Right atrium auricular region (tissue), 2 donors: ENCODE measurements around the gene ZNF550. TPM values are rescaled to one million over a fixed set of nuclear protein-coding genes. Genes with fewer than 3 reads are reported as not detected.
A peak's percentile ranks its signal among the peaks of the same experiment; 100 is the strongest.

Experiments used
- DNase-seq: peaks from one replicate; pipeline ENCODE4 v3.0.0-alpha.2; 2019; ENCODE audit warnings: low spot score
- H3K27ac ChIP-seq, 2 donors: fragments of 200-600 bp; sonication (generic); 1 replicate in 1 of 2; 2 replicates in 1 of 2; pipeline ENCODE4 v1.5.1; 2016 to 2019
- H3K27me3 ChIP-seq, 2 donors: fragments of 200-600 bp; sonication (generic); one replicate each; pipeline versions ENCODE4 v1.5.1 to v1.6.0; 2017 to 2019
- H3K36me3 ChIP-seq: fragments of 200-600 bp; sonication (generic); one replicate; pipeline ENCODE4 v1.5.1; 2016
- H3K4me1 ChIP-seq, 2 donors: fragments of 200-600 bp; sonication (generic); one replicate each; pipeline versions ENCODE4 v1.5.1 to v1.6.0; 2017 to 2019
- H3K4me3 ChIP-seq, 2 donors: fragments of 200-600 bp; sonication (generic); 1 replicate in 1 of 2; 2 replicates in 1 of 2; pipeline ENCODE4 v1.5.1; 2017 to 2019; ENCODE audit warnings: mild to moderate bottlenecking in 1 of 2, moderate library complexity in 1 of 2
- H3K9me3 ChIP-seq, 2 donors: fragments of 200-600 bp; sonication (generic); one replicate each; pipeline ENCODE4 v1.5.1; 2019
- total RNA-seq, 2 donors: library from RNA; depleted of rRNA; stranded (reverse); fragments of >200 nt; gene quantifications; one replicate each; pipeline ENCODE4 v1.1.0, GENCODE V29; 2016
- TF ChIP-seq, protein P1 (sequence below), 2 donors: fragments of 200-600 bp; sonication (generic); IDR thresholded peaks; one replicate each; pipeline ENCODE4 v1.5.1; 2019; ENCODE audit warnings: antibody characterized with exemption in 2 of 2

Gene ZNF550
- total RNA-seq, 2 donors from 2014 or later = 4.6 to 5.2 TPM

DNA sequence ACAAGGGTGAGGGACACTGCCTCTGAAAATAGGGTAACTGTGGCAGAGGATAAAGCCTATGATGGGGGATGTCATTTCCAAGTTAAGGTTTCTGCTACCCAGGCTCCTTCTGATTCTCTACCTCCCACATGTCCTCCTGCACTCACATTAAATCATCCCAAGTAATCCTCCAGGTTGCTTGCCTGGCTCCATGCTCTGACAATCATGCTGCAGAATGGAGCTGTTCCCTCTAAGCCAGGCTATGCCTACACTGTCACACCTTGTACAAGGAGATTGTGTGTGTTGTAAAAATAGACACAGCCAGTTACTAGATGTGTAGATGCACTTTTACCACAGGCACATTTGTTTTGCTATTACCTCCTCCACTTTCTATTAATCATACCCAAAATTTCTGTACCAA lies 11.0 kb upstream of the ZNF550 start:
- Histone ChIP-seq H3K36me3 (peaks cover 44% of the 10 kb centered on the region), H3K4me1 (no peaks in the 10 kb centered on the region), H3K27ac (no peak overlapping the region), H3K27me3 (no peaks in the 10 kb centered on the region), H3K4me3 (no peak overlapping the region), H3K9me3 (peaks cover 36 to 90% of the 10 kb centered on the region in 2 donors)
- no peak for DNase-seq
- TF ChIP-seq, protein P1, sequence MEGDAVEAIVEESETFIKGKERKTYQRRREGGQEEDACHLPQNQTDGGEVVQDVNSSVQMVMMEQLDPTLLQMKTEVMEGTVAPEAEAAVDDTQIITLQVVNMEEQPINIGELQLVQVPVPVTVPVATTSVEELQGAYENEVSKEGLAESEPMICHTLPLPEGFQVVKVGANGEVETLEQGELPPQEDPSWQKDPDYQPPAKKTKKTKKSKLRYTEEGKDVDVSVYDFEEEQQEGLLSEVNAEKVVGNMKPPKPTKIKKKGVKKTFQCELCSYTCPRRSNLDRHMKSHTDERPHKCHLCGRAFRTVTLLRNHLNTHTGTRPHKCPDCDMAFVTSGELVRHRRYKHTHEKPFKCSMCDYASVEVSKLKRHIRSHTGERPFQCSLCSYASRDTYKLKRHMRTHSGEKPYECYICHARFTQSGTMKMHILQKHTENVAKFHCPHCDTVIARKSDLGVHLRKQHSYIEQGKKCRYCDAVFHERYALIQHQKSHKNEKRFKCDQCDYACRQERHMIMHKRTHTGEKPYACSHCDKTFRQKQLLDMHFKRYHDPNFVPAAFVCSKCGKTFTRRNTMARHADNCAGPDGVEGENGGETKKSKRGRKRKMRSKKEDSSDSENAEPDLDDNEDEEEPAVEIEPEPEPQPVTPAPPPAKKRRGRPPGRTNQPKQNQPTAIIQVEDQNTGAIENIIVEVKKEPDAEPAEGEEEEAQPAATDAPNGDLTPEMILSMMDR (IDR thresholded peaks at IDR 0.05) = no peak

DNA sequence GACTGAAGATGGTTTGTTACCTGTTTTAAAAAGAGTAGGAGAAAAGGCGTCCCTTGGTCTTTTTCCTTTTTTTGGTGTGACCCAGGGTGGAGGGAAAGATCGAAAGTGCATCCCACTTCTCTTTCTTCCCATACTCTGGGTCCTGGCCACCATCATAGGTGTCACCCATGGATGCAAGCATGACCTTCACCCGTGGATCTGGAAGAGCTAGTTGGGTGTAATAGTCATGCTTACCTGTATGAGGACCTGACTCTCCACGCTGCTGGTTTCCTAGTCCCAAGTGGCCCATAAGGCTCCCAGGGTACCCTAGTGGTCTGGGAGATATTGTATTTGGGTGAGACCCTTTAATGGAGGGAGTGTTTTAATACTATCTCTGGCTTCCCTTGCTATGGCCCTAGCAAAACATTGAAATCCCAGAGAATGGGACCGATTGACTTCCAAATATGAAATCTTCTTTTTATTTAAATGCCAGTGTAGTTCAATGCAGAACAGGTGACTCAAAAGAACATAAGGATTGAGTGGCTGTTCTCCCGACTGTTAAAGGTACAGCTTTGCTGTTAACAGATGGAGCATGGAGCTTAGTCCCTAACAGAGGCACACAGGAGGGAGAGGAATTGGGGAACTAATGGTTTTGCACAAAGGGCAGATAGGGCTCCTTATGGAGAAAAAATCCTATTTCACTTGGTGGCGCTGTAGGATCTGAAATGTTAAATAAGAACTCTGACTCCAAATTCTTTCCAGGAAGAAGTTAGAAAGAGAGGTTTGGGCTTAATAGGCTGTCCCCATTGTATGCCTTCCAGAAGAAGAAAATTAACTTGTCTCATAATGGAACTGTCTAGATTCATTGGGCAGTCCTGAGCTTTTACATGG lies 7.0 kb upstream of the ZNF550 start:
- H3K4me1 ChIP-seq = no peaks in the 10 kb centered on the region
- H3K36me3 ChIP-seq = peaks cover 3% of the 10 kb centered on the region
- TF ChIP-seq, protein P1 (IDR thresholded peaks at IDR 0.05) = no peak
- H3K4me3 ChIP-seq = no peak overlapping the region
- no peaks in the 10 kb centered on the region for H3K27me3 ChIP-seq
- H3K9me3 ChIP-seq = peaks cover 21 to 75% of the 10 kb centered on the region in 2 donors
- no peak overlapping the region for H3K27ac ChIP-seq
- no peak for DNase-seq

DNA sequence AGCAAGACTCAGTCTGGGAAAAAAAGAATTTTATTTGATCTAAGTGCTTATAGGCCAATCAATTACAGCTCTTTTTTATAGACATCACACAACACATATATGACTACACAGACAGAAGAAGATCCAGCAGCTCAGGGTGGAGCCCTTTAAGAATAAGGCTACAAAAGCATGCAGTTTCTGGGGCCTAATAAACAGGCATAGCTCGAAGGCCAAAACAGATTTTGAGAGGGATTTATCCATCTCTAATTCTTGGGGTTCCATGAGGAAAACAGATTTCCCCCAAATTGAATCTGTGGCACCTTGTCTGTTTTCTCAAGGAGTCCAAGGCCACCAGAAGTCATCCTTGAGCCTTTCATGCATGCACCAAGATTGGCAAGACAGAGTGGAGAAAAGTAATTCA lies 3.9 kb upstream of the ZNF550 start:
- Histone ChIP-seq H3K36me3 (no peaks in the 10 kb centered on the region), H3K27ac (no peak overlapping the region), H3K27me3 (no peaks in the 10 kb centered on the region), H3K9me3 (peaks cover 17 to 46% of the 10 kb centered on the region in 2 donors), H3K4me1 (peaks cover 0 to 13% of the 10 kb centered on the region in 2 donors), H3K4me3 (no peak overlapping the region)
- TF ChIP-seq, protein P1 (IDR thresholded peaks at IDR 0.05) = no peak
- DNase-seq = no peak

DNA sequence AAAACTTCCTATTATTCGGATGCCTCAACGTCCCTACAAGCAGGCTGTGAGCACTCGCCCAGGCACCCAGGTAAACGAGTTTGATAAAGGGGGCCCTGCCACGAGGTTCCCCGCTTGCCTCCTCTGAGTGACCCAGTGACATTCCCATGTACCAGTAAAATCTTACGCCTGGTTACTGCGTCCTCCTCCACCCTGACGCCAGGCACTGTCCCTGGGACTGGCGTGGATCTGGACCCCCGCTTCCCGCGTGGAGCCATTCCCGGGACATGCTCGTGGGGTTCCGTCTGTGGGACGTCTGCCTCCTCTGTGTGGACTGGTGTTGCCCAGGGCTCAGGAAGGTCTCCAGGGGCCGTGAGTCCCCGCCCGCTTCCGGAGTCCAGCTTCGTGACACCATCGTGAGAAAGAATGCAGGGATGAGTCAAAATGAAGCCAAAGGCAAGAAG lies 407 bp upstream of the ZNF550 start:
- TF ChIP-seq, protein P1 (IDR thresholded peaks at IDR 0.05) = no peak
- no peaks in the 10 kb centered on the region for H3K27me3 ChIP-seq
- peak overlapping the region; percentile 82 to 85 for H3K27ac ChIP-seq
- peaks cover 0 to 23% of the 10 kb centered on the region in 2 donors for H3K4me1 ChIP-seq
- peaks cover 0 to 20% of the 10 kb centered on the region in 2 donors for H3K9me3 ChIP-seq
- peak overlapping the region; percentile 85 to 98 for H3K4me3 ChIP-seq
- H3K36me3 ChIP-seq = peaks cover 14% of the 10 kb centered on the region
- DNase-seq = no peak

DNA sequence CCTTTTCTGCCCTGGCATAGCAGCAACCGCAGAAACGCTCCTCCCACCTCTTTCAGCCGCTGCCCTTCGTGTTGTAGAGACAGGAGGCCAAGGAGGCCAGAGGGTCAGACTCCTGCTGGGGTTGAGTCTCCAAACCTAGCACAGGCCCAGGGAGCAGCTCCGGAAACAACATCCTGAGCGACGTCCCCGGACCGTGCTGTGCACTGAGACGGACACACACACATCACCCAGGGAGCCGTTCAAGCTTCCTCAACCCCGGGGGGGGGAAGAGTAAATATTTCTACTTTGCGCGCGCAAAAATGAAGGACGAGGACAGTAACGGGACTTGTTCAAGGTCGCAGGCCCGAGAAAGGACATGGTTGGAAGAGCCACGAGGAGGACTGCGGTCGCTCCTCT lies 657 bp downstream of the ZNF550 start:
- peaks cover 0 to 23% of the 10 kb centered on the region in 2 donors for H3K4me1 ChIP-seq
- no peak for DNase-seq
- H3K4me3 ChIP-seq = peak overlapping the region; percentile 85 to 98
- H3K36me3 ChIP-seq = peaks cover 25% of the 10 kb centered on the region
- TF ChIP-seq, protein P1 (IDR thresholded peaks at IDR 0.05) = no peak
- no peaks in the 10 kb centered on the region for H3K27me3 ChIP-seq
- peaks cover 0 to 9% of the 10 kb centered on the region in 2 donors for H3K9me3 ChIP-seq
- peak overlapping the region; percentile 82 to 85 for H3K27ac ChIP-seq
